ENCODE results near the gene MAGI2. TPM values are rescaled to one million over a fixed set of nuclear protein-coding genes. Genes with fewer than 3 reads are reported as not detected.

Gene MAGI2
- total and polyA plus RNA-seq, 2 of the 13 experiments (the other 11 are each of a cell fraction or from before 2014, with no cell fraction given), result 1.5 to 3.8 TPM

- no peak for TF ChIP-seq ARID4A (CRISPR knock-in tag; IDR thresholded peaks at IDR 0.05; ENCODE audit: borderline replicate concordance)
Measured at GRCh38 chr7:78433421-78433820, 1020.0 kb downstream of the MAGI2 start (continued).

GRCh38 chr7:78429878-78430277, 1023.6 kb downstream of the MAGI2 start:
- no peaks in the 10 kb centered on the region for H3K27me3 ChIP-seq (ENCODE audit: control insufficient read depth in 1 of 2, insufficient read depth in 2 of 2, low read length in 2 of 2)
- no peaks in the 10 kb centered on the region for H3K36me3 ChIP-seq (replicated peaks in 1 of 2; ENCODE audit: control insufficient read depth in 1 of 2, insufficient read depth in 2 of 2, low read length in 2 of 2)
- H3K4me1 ChIP-seq (ENCODE audit: insufficient read depth, low read length), result no peaks in the 10 kb centered on the region
- no peak overlapping the region for H3K27ac ChIP-seq (ENCODE audit: extremely low read length, insufficient read depth, low read length)
- H2AFZ ChIP-seq (ENCODE audit: low read length), result no peak overlapping the region
- H3K4me2 ChIP-seq (ENCODE audit: low read depth, low read length), result no peak overlapping the region
- ATAC-seq (no peak), DNase-seq (ENCODE audit: low spot score) (no peak), FAIRE-seq (no peak)
- POLR2A ChIA-PET, result no interaction called here
- no peaks in the 10 kb centered on the region for H4K20me1 ChIP-seq (ENCODE audit: insufficient read depth, low read length)
- intact Hi-C loops (cut with micrococcal nuclease; ENCODE audit: unreplicated experiment), result loop anchor here (5.0 kb wide), 1 partner anchor 488 kb away; no protein-coding TSS in a partner anchor
- BruUV-seq (replicated peaks), result no TSS peak
- H3K9me3 ChIP-seq (ENCODE audit: low read length), result no peaks in the 10 kb centered on the region
- in situ Hi-C loops (cut with HindIII; ENCODE audit: extremely low pct_ligation_motif_present, low pct_unique_long_range_greater_than_20kb), result no loop called here
- WGBS (ENCODE audit: low lambda C conversion rate), result 6% methylated on average over 1 of the region's 1 CpG
- H3K4me3 ChIP-seq (replicated peaks in 1 of 3; ENCODE audit: insufficient read depth in 1 of 3, low read depth in 2 of 3, low read length in 3 of 3), result no peak overlapping the region
- H3K9ac ChIP-seq (ENCODE audit: insufficient read depth, low read depth, low read length), result no peak overlapping the region
- CTCF ChIA-PET (ENCODE audit: low intra/inter-chr PET ratio, low total read pairs), result no interaction called here
- H3K79me2 ChIP-seq (ENCODE audit: insufficient read depth, low read length), result no peaks in the 10 kb centered on the region
- no peak for TF ChIP-seq ZNF546 (CRISPR knock-in tag; conservative IDR thresholded peaks at IDR 0.05)
- TF ChIP-seq, protein P1, sequence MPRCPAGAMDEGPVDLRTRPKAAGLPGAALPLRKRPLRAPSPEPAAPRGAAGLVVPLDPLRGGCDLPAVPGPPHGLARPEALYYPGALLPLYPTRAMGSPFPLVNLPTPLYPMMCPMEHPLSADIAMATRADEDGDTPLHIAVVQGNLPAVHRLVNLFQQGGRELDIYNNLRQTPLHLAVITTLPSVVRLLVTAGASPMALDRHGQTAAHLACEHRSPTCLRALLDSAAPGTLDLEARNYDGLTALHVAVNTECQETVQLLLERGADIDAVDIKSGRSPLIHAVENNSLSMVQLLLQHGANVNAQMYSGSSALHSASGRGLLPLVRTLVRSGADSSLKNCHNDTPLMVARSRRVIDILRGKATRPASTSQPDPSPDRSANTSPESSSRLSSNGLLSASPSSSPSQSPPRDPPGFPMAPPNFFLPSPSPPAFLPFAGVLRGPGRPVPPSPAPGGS (CRISPR knock-in tag; IDR thresholded peaks at IDR 0.05), result no peak
- TF ChIP-seq ZNF446 (CRISPR knock-in tag; IDR thresholded peaks at IDR 0.05), result no peak
- TF ChIP-seq MED1 (CRISPR knock-in tag; IDR thresholded peaks at IDR 0.05), result no peak
- no peak for TF ChIP-seq PTBP1 (IDR thresholded peaks at IDR 0.05; ENCODE audit: low read depth, low read length, poor library complexity, severe bottlenecking)
- no peak for TF ChIP-seq MAF1 (CRISPR knock-in tag; IDR thresholded peaks at IDR 0.05; ENCODE audit: borderline replicate concordance)
- no peak for TF ChIP-seq ZNF367 (CRISPR knock-in tag; IDR thresholded peaks at IDR 0.05; ENCODE audit: borderline replicate concordance)
- TF ChIP-seq MTA1 (CRISPR knock-in tag; IDR thresholded peaks at IDR 0.05; ENCODE audit: borderline replicate concordance), result no peak
- TF ChIP-seq HMGXB3 (CRISPR knock-in tag; IDR thresholded peaks at IDR 0.05; ENCODE audit: borderline replicate concordance), result no peak
- TF ChIP-seq, protein P2, sequence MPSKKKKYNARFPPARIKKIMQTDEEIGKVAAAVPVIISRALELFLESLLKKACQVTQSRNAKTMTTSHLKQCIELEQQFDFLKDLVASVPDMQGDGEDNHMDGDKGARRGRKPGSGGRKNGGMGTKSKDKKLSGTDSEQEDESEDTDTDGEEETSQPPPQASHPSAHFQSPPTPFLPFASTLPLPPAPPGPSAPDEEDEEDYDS (CRISPR knock-in tag; IDR thresholded peaks at IDR 0.05), result no peak
- TF ChIP-seq ZMAT3 (CRISPR knock-in tag; conservative IDR thresholded peaks at IDR 0.05), result no peak
- no peak for TF ChIP-seq PHF8 (CRISPR knock-in tag; IDR thresholded peaks at IDR 0.05)
